Central memory CD8-positive, alpha-beta T cell (primary cell): ENCODE data around the gene DLX4.

ENCODE experiments used
- ATAC-seq: fragments of 150-1000 bp; cut with Tn5 transposase; replicated peaks from 2 replicates; pipeline ENCODE4 v1.10.0; 2022; ENCODE audit warnings: mild to moderate bottlenecking, moderate FRiP score, moderate number of reproducible peaks; ENCODE audit not compliant: poor library complexity, severe bottlenecking; ENCODE audit errors: extremely low read depth
- DNase-seq, 2 donors: peaks; one replicate each; pipeline ENCODE4 v3.0.0; 2021; ENCODE audit warnings: low spot score in 2 of 2
- H3K27ac Mint-ChIP-seq: one replicate; pipeline ENCODE4 v1.8.0; 2022; ENCODE audit warnings: low read depth, mild to moderate bottlenecking, moderate library complexity, mixed read lengths
- H3K27me3 Mint-ChIP-seq: one replicate; pipeline ENCODE4 v1.8.0; 2022; ENCODE audit warnings: mixed read lengths
- H3K36me3 Mint-ChIP-seq: one replicate; pipeline ENCODE4 v1.8.0; 2022; ENCODE audit warnings: mild to moderate bottlenecking, moderate library complexity, mixed read lengths; ENCODE audit not compliant: insufficient read depth
- H3K4me1 Mint-ChIP-seq: one replicate; pipeline ENCODE4 v1.8.0; 2022; ENCODE audit warnings: mixed read lengths
- H3K4me3 Mint-ChIP-seq: one replicate; pipeline ENCODE4 v1.8.0; 2022; ENCODE audit warnings: mild to moderate bottlenecking, moderate library complexity, mixed read lengths
- H3K9me3 Mint-ChIP-seq: one replicate; pipeline ENCODE4 v1.8.0; 2022; ENCODE audit warnings: mixed read lengths

DLX4 gene

DNA sequence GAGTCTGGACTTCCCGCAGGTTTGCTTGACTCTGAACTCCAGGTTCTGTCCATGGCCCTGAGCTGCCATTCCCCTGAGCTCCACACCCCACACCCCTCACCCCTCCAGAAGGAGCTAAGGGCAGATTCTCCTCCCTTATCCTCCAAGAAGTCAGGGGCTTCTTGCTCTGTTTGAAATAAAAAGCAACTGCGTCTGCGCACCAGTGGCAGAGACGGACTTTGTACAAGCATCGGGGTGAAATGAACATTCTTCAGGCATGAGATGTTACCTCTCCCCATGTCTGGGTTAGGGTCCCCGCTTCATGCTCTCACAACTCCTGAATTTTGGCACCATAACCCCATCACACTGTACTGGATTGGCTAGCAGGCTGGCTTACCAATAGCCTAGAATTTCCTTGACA lies 36.1 kb upstream of the DLX4 start:
- Mint-ChIP-seq H3K27ac (no peak overlapping the region), H3K4me3 (no peak overlapping the region), H3K4me1 (no peaks in the 10 kb centered on the region), H3K36me3 (no peaks in the 10 kb centered on the region), H3K27me3 (peaks cover 84% of the 10 kb centered on the region), H3K9me3 (no peaks in the 10 kb centered on the region)
- DNase-seq (no peak), ATAC-seq (no peak)

DNA sequence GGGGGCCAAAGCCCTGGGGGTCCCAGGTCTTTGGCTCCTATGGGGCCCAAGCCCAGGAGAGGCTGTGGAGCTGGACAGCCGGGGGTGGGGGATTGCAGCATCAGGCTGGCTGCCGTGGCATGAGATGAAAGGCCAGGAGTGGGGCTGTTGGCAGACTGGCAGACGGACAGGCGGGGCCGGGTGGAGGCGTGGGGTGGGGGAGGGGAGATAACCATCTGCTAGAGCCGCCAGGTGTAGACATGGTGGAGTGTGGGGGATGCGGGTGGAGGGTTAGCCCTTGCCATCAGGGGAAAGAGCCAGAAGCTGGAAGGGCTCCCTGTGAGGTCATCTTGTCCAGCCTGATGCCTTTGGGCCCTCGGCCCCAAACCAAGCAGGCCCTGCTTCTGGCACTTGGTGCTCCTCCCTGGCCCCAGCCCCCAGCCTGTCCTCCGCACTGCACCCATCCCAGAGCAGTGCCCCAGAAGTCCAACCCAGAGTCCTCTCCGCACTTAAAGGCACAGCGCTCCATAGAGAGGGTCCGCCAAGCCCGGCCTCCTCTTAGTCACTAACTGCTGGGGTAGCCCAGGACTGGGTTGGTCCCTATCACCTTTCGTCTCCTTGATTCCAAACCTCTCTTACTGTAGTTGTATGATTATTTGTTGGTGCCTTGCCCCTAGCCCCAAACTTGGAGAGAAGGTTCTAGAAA lies 33.3 kb upstream of the DLX4 start:
- no peaks in the 10 kb centered on the region for H3K36me3 Mint-ChIP-seq
- no peak overlapping the region for H3K4me3 Mint-ChIP-seq
- DNase-seq: no peak
- peaks cover 79% of the 10 kb centered on the region for H3K27me3 Mint-ChIP-seq
- no peaks in the 10 kb centered on the region for H3K9me3 Mint-ChIP-seq
- no peaks in the 10 kb centered on the region for H3K4me1 Mint-ChIP-seq
- no peak for ATAC-seq
- H3K27ac Mint-ChIP-seq: no peak overlapping the region

DNA sequence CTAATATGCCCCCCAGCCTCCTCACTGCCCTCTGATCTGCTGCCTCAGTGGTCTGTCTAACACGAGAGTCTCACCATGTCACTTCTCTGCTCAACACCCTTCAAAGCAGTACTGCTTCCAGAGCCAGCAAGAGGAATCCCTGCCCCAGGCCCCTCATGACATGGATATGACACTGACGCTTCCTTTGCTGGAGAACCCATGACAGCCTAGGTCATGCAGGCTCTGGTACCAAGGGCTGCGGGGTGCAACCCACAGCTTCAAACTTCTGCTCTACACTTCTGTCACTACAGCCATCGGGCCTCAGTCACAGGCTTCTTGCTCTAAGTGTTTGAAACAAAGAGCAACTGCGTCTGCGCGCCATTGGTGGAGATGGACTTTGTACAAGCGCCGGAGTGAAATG lies 32.6 kb upstream of the DLX4 start:
- H3K9me3 Mint-ChIP-seq: no peaks in the 10 kb centered on the region
- peaks cover 78% of the 10 kb centered on the region for H3K27me3 Mint-ChIP-seq
- no peak for DNase-seq
- no peak for ATAC-seq
- no peak overlapping the region for H3K27ac Mint-ChIP-seq
- no peaks in the 10 kb centered on the region for H3K36me3 Mint-ChIP-seq
- no peak overlapping the region for H3K4me3 Mint-ChIP-seq
- H3K4me1 Mint-ChIP-seq: no peaks in the 10 kb centered on the region

DNA sequence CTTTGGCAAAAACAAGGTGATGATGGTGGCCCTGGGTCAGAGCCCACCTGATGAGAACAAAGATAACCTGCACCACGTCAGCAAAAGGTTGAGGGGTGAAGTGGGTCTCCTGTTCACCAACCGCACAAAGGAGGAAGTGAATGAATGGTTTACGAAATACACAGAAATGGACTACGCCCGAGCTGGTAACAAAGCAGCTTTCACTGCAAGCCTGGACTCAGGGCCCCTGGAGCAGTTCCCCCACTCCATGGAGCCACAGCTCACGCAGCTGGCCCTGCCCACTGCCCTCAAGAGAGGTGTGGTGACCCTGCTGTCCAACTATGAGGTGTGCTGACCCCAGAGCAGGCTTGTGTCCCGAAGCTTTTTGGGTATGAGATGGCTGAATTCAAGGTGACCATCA lies 29.7 kb upstream of the DLX4 start:
- H3K27me3 Mint-ChIP-seq: peaks cover 81% of the 10 kb centered on the region
- no peak for ATAC-seq
- H3K4me1 Mint-ChIP-seq: no peaks in the 10 kb centered on the region
- H3K4me3 Mint-ChIP-seq: no peak overlapping the region
- no peaks in the 10 kb centered on the region for H3K9me3 Mint-ChIP-seq
- H3K36me3 Mint-ChIP-seq: peaks cover 2% of the 10 kb centered on the region
- no peak overlapping the region for H3K27ac Mint-ChIP-seq
- no peak for DNase-seq

DNA sequence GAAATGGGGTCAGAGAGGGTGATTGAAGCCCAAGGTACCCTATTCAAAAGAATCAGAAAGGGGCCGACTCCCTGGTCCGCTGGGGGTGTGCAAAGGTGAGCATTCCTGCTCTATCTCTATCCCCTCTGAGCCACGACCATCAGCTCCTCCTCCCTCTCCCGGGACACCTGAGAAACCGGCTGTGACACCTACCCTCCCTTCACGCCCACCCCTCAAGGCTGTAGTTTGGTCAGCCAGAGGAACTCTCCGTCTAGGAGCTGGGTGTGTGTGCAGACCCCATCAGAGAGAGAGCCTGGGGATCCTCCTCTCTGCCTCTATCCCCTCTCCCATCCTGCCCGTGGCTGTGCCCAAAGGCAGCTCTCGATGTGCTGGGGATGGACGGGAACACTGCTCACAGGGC lies 27.6 kb upstream of the DLX4 start:
- H3K9me3 Mint-ChIP-seq: no peaks in the 10 kb centered on the region
- no peak overlapping the region for H3K27ac Mint-ChIP-seq
- ATAC-seq (no peak), DNase-seq (no peak)
- H3K27me3 Mint-ChIP-seq: peaks cover 80% of the 10 kb centered on the region
- peaks cover 2% of the 10 kb centered on the region for H3K36me3 Mint-ChIP-seq
- H3K4me1 Mint-ChIP-seq: no peaks in the 10 kb centered on the region
- no peak overlapping the region for H3K4me3 Mint-ChIP-seq

DNA sequence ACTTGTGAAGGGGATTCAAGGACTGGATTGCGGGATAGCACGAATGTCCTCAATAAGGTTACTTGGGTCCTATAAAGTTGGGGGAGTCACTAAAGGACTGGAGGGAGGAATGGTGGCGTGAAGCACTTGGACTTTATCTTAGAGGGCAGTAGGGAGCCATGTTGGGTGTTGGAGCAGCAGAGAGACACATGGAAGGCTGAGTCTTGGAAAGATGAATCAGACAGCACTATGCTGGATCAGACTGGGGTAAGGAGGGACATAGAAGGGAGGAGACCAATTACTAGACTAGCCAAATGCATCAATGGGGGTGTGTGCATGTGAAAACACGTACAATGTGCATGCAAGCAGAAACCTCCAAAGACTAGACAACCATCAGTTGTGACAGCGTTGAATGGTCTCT lies 26.0 kb upstream of the DLX4 start:
- no peaks in the 10 kb centered on the region for H3K9me3 Mint-ChIP-seq
- ATAC-seq: no peak
- no peak overlapping the region for H3K4me3 Mint-ChIP-seq
- H3K36me3 Mint-ChIP-seq: peaks cover 5% of the 10 kb centered on the region
- no peaks in the 10 kb centered on the region for H3K4me1 Mint-ChIP-seq
- DNase-seq: no peak
- H3K27ac Mint-ChIP-seq: no peak overlapping the region
- peaks cover 87% of the 10 kb centered on the region for H3K27me3 Mint-ChIP-seq

DNA sequence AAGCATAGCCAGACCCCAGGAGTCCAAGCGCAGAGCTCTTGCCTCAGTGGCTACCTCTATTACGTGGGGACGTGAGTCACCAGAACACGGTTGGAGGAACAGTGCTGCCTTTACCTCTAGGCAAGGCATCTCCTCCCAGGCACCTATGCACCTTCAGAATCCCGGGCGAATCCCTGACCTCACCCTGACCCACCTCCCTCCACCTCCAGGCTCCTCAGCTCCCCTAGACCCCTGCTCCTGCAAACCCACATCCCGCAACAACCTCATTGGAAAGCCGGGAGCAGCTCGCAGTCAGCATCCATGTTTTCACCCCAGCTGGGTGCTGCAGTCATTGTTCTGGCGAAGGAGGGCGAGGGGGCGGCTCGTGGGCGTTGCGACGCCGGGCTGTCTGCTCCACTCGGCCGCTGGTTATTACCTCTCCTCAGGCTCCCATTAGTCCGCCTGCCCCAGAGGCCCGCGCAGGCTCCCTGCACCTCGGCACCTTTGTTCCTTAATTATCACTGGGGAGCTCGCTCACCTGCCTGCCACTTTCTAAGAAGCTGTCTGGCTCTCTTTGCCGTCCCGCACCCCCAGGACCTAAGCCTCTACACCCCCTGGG lies 24.6 kb upstream of the DLX4 start:
- no peak for ATAC-seq
- Mint-ChIP-seq H3K27me3 (peaks cover 92% of the 10 kb centered on the region), H3K27ac (no peak overlapping the region)

DNA sequence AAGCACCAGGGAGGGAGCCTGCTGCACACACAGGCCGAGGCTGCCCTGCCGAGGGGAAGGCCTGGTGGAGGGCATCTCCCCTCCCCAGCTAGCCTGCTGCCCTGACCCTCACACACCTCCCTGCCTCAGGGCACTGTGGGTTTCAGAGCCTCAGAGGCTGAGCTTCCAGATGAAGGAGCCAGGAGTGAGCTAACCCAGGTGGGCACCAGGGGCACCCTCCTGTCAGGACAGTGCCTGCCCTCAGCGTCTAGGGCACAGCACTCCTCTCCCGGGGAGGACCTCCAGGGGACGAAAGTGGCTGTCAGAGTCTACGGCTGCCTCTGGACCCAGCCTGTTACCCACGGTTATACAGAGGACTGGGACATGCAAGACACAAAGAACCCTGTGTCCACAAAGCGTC lies 22.8 kb upstream of the DLX4 start:
- Mint-ChIP-seq H3K27me3 (peaks cover 91% of the 10 kb centered on the region), H3K27ac (no peak overlapping the region), H3K9me3 (no peaks in the 10 kb centered on the region), H3K36me3 (peaks cover 7% of the 10 kb centered on the region), H3K4me1 (no peaks in the 10 kb centered on the region), H3K4me3 (no peak overlapping the region)
- no peak for ATAC-seq
- DNase-seq: no peak

More for the DNA sequence above, 24.6 kb upstream of the DLX4 start:
- Mint-ChIP-seq H3K4me3 (no peak overlapping the region), H3K9me3 (no peaks in the 10 kb centered on the region), H3K4me1 (no peaks in the 10 kb centered on the region), H3K36me3 (peaks cover 5% of the 10 kb centered on the region)
- no peak for DNase-seq

DNA sequence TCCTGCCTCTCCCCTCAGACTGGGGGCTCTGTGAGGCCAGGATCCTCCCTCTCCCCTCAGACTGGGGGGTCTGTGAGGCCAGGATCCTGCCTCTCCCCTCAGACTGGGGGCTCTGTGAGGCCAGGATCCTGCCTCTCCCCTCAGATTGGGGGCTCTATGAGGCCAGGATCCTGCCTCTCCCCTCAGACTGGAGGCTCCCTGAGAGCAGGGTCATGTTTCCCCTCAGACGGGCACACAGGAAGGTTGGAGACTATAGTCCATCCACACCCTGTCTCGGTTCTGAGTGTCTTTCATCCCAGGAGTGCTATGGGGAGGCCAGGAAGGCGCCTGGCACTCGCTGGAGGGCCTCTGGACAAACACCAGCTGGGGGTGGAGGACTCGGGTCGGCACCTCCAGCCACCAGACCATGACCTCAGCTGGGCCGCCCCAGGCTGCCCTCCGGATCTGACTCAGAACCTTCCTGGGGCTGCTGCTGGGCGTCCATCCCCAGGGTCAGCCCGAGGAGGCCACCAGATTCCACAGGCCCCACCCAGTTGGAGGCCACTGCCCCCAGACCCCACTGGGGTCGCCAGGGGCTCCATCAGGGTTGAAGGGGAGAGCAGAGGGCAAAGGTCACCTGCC lies 21.9 kb upstream of the DLX4 start:
- Mint-ChIP-seq H3K27me3 (peaks cover 92% of the 10 kb centered on the region), H3K4me1 (no peaks in the 10 kb centered on the region), H3K27ac (no peak overlapping the region), H3K36me3 (peaks cover 7% of the 10 kb centered on the region), H3K9me3 (no peaks in the 10 kb centered on the region), H3K4me3 (no peak overlapping the region)
- no peak for DNase-seq
- no peak for ATAC-seq

DNA sequence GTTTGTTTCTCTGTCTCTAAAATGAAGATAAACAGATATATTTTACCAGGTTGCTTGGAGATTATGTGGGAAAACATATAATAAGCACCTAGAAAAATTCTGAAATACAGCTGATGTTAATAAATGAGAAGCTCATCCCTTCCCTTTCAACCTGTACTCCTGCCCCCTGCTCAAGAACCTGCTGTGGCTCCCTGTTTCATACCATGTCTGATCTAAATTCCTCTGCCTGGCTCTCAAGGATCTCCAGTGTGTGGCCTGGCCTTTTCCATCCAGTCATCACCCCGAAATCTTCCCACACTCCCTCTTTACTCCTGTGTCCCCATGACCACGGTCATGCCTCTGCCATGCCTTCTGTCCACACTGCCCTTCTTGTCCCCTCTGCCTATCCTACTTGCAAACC lies 19.4 kb upstream of the DLX4 start:
- Mint-ChIP-seq H3K27me3 (peaks cover 92% of the 10 kb centered on the region), H3K4me1 (peaks cover 7% of the 10 kb centered on the region), H3K4me3 (no peak overlapping the region), H3K36me3 (peaks cover 5% of the 10 kb centered on the region), H3K27ac (no peak overlapping the region), H3K9me3 (no peaks in the 10 kb centered on the region)
- no peak for DNase-seq
- ATAC-seq: no peak

DNA sequence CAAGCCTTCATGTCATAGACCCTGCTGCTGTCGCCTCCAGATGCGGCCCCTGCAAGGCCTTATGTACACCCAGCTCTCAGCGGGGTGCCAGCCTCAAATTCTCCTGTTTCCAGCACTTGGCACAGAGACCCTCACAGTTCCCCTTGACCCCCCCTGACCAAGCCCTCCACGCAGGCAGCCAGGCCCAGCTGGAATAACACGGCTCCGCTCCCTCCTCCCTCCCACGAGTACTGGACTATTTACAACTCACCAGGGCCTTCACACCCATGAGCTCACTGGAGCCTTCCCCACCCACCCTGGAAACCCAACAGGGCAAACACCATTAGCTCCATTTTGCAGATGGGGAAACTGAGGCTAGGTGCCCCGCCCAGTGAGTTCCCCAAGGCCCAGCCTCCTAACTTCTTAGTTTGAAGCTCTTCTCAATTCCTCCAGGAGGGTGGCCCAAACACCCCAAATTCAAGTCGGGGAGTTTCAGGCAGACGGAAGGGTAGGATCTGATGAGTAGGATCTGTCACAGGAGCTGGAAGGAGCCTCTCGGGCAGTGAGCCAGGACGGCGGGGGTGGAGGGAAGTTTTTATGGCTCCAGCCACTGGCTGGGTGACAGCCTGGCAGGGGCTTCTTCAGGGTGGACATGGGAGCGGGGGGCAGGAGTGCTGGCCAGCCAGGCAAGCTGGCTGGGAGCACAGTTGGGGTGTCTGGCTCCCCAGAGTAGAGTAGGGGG lies 17.5 kb upstream of the DLX4 start:
- Mint-ChIP-seq H3K27me3 (peaks cover 79% of the 10 kb centered on the region), H3K4me1 (peaks cover 7% of the 10 kb centered on the region), H3K9me3 (no peaks in the 10 kb centered on the region), H3K36me3 (peaks cover 5% of the 10 kb centered on the region), H3K4me3 (no peak overlapping the region), H3K27ac (no peak overlapping the region)
- no peak for ATAC-seq
- DNase-seq: no peak

DNA sequence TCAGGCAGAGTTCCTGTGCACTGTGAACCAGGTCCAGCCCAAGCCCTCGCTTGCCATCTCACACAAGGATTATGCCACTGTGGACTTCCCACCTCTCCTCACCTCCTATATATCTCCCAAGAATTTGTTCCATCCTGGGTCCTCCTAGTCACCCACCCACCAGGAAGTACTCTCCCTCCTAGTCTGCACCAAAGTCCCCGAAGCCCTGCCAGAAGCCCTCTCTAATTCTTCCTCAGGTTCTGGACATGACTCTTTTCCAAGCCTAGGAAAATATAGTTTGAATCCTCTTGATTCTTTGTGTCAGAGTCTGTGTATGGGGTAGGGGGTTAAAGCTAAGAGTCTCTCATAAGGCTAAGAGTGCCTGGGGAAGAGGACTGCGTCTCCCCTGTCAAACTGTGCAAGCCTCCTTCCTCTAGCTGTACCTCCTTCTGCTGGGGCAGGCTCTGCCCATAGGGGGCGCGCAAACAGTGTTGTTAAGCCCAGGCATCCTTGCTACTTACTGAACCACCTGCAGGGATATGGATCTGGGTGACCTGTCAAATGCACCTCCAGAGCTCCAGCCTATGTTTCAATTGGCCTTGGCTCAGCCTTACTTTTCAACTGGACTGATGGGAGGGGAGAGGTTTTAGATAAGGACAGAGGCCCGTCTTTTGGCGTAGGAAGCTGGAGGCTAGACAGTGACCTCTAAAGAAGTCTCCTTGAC lies 16.6 kb upstream of the DLX4 start:
- Mint-ChIP-seq H3K4me3 (no peak overlapping the region), H3K4me1 (peaks cover 7% of the 10 kb centered on the region), H3K9me3 (no peaks in the 10 kb centered on the region), H3K27ac (no peak overlapping the region), H3K27me3 (peaks cover 82% of the 10 kb centered on the region), H3K36me3 (peaks cover 3% of the 10 kb centered on the region)
- ATAC-seq (peak; percentile 80), DNase-seq (peak; percentile 68 to 76)
